Smooth muscle cell of the brain vasculature (primary cell): ENCODE results near the gene DENND6B.
A peak's percentile ranks its signal among the peaks of the same experiment; 100 is the strongest.

Source experiments
- DNase-seq: peaks from one replicate; pipeline ENCODE4 v3.0.0-alpha.2; 2012; ENCODE audit warnings: low read depth, low spot score

DENND6B gene

DNA sequence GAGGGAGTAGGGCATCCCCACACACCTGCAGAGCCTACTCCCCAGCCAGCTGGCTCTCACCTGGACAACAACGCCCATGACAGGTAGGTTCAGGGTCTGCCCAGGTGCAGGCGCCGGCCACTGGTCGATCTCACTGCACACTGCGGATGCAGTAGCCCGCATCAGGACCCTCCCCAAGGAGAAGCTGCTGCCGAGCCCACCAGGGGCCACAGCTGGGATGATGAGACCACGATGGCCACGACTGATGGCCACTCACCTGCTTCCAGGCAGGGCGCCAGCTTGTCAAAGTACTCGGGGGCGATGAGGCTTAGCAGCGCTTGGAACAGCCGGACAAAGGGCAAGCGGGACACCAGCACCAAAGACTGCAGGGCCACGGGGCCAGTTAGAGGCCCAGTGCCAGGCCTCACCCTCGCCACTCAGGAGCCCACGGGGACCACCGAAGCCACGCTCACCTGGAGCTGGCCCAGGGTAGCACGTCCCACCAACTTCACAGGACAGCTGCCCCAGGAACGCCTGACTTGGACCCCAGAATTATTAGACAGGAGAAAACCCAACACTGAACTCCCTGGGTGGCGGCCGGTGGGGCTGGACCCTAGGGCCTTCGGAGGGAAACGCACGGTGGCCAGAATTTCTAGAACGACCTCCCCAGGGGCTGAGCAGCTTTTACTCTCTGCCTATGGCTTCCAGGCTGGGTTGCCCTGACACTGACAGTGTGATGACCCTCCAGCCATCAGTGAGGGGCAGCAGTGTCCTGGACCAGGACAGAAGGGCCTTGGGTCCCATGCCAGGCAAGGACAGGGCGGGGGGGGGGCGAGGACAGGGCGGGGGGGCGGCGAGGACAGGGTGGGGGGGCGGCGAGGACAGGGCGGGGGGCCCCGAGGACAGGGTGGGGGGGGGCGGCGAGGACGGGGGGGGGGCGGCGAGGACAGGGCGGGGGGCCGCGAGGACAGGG is 10.4 kb downstream of the DENND6B start:
- DNase-seq: no peak

DNA sequence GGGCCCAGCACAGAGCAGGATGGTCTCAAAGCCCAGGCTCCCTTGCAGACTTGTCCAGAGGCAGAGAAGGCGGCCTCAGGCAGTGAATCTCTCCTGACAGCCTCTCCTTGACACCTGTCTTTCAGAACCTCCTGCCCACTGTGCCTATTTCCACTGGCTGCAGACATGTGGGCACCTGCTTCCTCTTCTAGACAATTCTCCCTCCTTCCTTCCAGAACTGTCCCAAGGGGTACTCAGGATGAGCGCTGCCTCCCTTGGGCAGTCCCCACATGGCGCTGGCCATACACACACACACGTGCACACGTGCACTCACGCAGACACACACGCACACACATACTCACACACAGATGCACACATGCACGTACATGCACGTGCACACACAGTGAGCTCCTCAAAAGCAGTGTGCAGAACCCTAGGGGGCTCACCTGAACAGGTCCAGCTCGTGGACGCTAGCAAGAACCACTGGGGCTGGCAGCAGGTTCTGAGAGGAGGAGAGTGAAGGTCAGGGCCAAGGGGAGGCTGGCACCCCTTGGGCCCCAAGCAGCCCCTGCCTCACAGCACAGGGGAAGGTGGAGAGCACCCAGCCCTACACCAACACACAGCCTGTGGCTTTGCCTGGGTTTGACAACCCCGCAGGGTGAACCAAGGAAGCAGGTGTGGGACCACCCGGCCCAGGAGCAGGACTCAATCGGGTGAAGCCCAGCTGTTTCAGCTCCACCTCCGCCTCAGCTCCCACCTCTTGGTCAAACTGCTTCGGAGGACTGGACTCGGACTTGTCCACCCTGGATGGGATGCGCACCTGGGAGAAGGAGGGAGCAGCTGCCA is 11.3 kb downstream of the DENND6B start:
- DNase-seq: no peak

DNA sequence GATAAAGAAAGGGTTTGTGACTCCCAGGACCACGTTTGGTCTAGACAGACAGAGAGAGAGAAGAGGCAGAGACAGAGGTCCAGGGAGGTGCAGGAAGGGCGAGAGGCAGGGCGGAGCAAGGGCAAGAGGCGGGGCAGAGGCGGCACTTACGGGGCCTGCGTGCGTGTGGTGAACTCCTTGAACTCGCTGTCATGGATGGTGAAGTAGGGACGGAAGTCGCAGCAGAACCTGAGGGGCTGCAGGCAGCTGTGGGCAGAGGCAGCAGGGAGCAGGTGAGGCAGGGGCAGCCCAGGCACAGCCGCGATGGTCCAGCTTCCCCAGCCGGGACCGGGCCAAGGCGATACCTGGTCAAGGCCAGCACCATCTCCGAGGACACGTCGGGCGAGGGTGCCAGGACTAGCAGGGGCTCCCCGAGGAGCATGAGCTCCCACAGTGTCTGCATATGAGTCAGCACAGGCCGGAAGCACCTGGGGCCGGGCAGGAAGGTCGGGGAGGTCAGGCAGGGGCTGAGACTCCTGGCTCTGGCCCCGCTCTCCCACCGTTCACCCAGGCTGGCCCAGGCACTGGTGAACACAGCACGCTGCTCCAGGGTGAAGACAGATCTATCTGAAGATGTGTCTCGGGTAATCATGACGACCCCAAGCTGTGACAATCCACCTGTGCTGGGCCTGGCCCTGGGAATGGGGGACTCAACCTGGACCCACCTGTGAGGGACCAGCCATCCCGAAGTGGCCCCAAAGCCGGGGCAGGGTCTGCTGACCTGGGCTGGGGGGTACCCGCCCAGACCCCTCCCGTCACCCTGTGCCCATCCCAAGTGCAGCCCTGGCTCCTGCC is 12.1 kb downstream of the DENND6B start:
- no peak for DNase-seq

DNA sequence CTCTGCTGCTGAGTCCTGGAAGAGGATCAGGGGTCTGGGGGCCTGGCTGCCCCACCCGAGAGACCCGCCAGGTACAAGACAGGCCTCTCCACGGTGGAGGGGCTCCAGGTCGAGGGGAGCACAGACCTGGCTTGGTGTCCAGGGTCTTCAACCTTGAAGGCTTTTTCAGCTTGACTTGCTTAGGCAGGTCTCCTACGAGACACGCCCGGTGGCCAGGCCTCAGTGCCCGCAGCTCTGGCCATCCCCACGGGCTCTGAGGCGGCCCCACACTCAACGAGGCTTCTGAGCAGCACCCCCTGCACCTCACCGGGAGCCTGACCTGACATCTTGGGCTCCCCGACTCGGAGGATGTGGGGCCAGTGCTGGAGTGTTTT is 12.7 kb downstream of the DENND6B start:
- DNase-seq: no peak

DNA sequence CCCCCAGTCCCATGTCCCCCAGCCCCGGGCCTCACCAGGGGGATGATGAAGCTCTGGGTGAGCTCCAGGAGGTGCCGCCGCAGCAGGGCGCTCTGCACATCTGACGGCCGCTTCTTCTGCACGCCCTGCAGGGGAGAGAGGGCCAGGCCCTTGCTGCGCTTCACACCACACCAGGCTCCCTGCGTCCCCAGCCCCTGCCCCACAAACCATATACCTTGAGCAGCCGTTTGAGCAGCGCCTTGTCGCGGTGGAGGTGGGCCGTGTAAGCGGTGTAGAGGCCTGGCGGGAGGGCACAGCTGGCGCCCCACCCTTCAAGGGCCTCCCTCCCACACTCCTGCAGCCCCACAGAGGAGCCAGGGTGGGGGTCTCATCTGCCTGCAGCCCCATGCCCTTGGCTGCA is 13.2 kb downstream of the DENND6B start:
- DNase-seq: no peak

DNA sequence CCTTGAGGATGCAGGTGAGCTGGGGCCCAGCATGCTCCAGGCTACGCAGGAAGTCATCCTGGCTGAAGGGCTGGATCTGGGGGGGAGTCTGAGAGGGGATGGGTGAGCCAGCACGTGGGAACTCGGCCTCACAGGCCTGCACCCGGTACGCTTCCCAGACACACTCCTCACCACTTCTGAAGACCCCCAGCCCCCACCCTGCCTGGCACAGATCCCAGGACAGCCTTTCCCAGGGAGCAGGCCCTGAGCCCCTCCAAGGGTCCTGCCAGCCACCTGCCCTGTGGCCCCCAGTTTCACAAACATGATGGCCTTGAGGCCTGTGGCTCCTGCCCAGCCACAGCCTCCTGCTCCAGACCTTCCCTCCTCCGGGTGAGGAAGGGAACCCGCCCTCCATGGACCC is 13.8 kb downstream of the DENND6B start:
- no peak for DNase-seq

DNA sequence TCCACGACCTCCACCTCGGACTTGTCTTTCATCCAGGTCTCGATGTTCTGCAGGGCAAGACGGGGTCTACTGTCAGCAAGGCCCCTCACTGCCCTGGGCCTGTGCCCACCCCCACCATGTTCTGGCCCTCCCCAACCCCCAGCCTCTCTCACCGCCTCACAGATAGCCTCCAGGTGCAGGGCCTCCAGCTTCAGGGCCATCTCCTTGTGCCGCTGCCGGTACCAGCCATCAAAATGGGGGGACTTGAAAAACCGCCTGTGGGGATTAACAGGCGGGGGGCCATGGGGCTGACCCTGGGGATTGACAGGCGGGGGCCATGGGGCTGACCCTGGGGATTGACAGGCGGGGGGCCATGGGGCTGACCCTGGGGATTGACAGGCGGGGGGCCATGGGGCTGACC is 14.4 kb downstream of the DENND6B start:
- no peak for DNase-seq

DNA sequence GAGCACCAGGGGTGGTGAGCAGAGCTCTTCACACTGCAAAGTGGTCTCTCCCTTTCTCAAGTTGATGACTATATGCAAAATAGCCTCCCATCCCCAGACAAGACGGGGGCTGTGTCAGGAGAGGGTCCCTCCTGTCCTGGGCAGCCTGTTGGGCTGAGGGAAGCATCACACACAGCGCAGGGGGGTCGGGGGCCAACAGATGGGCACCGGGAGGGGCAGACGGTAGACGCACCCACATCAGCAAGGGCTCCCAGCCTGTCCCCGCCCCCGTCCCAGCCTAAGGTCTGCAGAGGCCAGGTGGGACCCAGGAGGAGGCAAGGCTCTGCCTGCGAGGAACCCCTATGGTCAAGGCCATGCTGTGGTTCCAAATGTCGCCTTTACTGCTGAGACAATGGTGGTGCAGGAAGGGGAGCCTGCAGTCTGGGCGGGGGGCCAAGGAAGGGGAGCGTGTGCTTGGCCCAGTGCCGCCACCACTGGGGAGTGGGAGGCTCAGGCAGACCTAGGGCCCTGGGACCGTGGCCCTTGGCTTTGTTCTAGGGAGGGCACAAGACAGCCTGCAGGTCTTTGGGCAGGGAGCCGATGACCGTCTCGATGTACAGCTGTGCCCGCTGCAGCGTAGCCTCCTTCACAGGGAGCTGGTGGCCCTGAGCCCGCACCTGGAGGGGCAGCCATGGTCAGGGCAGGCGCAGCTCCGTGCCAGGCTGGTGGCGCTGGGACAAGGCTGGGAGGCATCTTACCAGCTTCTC is 15.0 kb downstream of the DENND6B start:
- no peak for DNase-seq

DNA sequence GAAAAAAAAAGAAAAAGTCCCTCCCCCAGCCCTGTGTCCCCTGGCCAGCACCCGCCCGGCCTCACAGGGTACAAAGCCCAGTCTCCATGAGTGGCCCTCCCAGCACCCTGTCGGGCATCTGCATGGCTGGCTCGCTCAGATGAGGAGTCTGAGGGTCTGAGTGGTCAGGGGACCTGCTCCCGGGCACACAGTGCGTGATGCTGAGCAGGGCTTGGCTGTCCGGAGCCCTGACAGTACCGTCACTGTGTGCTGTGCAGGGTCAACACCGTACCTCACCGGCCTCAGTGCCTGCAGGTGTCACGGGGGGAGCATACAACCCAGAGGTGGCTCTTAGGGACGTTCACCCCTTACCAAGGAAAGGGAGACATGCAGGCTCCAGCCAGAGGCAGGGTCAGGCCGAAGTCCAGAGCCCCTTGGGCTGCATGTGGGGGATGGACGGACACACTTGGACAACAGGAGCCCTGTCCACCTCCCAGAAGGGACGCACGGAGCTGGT is 15.8 kb downstream of the DENND6B start:
- no peak for DNase-seq

DNA sequence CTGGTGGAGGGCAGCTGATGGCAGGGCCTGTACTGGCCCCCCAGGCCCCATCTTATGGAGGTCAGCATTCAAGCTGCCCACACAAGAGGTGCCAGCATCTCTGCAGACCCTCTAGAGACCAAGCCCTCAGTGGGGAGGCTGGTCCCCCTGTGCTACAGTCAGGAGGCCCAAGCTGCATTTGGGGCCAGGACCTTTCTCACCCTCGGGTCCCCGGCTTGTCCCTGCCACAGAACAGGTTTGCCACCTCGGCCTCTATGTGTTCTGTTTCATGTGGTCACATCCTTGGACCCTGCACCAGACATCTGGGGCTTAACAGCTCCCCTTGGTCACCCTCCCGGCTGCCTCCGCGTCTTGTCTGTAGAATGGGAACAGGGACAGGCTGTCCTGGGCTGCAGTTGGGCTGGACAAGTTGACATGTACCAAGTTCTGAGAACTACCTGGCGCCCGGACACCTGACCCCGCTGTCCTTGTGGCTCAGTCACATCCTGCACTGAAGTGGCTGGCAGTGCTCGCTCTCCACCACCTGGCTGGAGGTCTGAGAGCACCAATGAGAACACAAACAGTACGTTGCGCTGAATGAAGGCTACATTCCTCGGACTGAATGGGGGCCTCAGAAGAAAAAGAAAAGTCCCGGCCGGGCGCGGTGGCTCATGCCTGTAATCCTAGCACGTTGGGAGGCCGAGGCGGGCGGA is 16.6 kb downstream of the DENND6B start:
- no peak for DNase-seq

DNA sequence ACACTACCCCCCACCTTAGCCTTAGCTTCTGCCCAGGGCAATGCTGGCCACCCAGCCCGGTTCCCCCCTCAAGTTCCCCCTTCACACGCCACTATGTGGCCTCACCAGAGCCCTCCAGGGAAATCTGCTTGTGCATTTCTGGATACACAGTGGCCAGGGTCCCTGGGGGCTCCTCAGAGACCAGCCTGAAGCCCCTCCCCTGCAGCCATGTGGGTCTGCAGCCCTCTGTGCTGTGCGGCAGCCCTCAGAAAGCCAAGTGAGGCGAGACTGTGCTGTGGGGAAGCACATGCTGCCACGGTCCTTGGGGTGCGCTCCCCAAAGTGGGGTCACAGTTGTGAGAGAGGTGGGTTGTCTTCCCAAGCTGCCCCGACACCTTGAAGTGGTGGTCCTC is 17.2 kb downstream of the DENND6B start:
- no peak for DNase-seq

DNA sequence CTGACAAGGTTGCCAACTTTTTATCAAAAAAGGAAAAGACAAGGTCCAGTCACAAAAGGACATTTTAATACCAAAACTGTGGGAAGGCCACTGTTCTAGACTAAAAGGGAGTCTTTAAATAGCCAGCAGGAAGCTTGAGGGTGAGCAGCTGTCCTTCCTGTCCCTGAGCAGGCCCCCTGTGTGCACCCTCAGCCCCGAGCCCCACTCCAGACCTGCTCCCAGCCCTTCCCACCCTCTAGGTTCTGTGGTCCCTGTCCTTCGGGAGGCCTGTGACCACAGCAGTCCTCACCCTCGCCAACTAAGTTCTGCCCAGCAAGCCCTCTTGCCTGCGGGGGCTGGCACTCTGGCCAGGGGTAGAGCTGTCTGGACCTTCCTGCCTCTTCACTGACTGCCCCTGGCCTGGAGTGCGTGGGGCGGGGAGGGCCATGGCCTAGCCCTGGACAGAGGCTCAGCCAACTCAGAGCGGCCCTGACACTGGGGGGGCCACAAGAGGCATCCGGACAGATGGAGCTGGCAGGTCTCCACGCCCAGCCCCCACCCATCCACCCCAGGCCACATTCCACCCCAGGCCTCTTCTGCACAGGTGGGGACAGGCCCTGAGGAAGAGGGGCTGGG is 17.7 kb downstream of the DENND6B start:
- DNase-seq: no peak

DNA sequence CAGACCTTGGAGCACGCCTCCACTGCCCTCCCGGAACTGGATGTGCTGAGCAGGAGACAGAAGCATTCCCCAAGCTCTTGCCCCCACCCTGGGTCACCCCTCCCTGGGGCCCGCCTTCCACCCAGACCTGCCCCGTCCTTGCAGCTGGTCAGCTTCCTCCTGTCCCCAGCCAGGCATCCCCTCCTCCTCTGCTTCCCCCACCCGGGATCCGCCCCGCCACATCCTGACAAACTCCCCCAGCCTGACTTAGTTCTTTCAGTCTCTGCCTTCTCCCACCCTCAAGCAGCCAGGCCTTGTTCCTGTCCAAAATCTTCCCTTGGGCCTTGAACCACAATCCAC is 18.2 kb downstream of the DENND6B start:
- no peak for DNase-seq

DNA sequence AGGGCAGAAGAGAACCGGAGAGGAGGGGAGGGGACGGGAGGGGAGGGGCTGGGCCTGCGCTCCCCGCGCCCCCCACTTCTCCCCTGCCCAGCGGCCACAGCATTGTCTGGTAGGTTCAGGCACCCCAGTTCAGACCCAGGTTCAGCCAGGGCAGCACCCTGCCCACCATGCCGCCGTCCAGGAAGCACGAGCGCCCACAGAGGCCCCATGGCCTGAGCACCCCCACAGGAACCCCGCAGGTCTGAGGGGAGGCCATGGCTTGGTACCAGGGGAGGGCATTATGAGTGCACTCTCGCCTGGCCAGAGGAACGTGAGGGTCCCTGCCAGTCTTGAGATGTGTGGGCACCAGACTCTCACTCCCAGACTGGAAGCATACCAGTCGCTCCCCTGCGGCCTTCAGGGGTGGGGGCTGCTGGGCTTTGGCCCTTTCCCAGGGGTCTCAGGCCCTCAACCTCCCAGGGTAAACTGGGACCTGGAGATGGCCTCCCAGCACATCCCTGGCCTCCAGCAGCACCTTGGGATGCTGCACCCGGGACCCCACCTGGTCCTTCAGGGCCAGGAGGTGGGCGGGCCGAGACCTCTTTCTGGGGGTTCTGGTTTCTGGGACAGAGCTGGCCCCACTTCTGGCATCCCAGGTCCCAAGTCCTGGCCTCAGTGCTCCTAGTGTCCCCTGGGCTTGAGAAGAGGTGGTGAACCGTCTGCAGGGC is 18.8 kb downstream of the DENND6B start:
- no peak for DNase-seq

DNA sequence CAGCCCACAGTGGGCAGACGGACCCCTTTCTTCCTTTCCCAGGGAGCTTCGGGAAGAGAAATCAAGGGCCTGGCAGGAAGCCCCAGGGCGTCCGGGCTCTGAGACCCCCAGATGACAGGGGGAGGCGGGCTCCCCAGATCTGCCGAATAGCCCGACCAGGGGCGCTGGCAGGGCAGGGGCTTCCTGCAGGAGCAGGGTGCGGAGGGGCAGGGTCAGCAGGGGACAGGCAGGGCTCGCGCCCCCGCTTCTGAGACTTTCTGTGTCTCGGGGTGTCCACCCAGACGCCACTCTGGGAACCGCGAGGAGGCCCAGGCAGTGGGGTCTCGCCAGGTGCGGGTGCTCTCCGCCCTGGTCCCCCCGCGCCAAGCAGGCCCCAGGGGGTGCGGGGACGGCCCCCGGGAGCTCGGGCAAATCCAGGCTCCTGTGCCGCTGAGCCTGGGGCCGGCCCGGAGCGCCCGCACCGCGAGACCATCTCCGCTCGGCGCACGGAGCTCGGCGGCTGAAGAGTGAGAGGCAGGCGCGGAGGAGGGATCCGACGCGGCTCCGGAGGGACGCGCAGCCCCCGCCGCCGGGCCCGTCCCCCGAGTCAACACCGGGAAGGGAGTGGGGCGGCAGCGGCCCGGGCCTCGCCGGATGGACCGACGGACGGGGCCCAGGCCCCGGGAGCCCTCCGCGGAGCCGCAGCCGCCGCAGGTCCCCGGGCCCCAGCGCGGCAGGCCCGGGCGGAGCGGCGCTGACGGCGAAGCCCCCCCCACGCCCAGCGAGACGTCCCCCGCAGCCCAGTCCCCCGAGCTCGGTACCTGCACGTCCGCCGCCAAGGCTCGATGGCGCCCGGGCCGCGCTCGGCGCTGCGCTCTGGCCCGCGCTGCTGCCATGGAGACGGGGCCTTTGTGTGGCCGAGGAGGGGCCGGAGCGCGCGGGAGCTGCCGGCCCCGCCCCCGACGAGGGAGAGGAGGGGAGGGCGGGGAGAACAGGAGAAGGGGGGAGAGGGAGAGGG is 19.8 kb downstream of the DENND6B start, which contains the start of gene PLXNB2:
Gene PLXNB2, minus strand, starts transcription at position 894 of the 997 bp plus-strand sequence. CDS start 17,062 bp downstream, outside the sequence.
- DNase-seq: no peak

DNA sequence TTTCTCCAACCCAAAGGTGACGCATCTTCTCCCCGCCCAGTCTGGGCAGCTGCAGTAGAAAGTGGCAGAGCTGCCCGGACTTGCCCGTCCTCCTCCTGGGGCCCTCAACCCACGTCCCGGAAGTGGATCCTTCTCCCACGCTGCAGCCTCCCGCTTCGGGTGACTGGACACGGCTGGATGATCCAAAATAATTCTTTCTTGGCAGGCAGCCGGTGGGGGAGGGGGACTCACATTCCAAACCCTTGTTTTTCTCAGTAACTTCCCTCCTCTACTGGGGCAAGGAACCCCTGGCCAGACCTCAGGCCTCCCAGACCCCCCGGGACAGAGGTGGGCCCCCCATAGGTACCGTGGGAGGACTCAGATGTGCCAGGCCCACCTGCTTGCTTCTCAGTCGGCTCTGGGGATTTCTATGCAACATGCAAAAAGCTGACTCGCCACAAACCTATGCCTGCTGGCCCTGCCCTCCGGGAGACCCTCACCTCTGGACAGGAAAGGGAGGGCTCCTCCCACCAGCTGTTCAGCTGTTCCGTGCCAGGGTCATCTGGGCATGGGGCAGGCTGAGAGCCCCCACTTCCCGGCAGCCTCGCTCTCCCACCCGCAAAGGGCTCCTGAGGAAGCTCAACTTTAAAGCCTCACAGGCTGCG is 20.8 kb downstream of the DENND6B start:
- DNase-seq: peak; percentile 73

DNA sequence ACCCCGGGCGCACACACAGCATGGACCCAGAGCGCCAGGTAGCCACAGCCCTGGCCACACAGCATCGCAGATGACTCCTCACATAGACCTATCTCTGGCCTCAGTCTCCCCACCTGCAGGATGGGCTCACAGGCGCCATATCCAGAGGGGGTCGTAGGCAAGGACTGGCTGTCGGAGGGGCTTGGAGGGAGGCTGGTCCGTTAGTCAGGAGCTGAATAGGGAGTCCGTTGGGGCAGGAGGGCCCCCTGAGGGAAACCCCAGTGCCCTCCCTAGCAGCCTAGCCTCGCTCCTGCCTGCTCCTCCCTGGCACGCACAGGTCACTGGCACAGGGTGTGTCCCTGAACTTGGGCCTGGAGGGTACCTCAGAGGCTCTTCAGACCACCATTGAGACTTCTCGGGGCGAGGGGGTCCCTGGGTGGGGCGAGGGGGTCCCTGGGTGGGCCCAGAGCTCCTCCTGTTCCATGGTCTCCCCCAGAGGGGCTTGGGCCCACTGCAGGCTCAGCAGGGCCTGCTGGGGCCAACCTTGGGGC is 21.4 kb downstream of the DENND6B start:
- no peak for DNase-seq
